ENCODE measurements around the gene ADORA3.

DNA sequence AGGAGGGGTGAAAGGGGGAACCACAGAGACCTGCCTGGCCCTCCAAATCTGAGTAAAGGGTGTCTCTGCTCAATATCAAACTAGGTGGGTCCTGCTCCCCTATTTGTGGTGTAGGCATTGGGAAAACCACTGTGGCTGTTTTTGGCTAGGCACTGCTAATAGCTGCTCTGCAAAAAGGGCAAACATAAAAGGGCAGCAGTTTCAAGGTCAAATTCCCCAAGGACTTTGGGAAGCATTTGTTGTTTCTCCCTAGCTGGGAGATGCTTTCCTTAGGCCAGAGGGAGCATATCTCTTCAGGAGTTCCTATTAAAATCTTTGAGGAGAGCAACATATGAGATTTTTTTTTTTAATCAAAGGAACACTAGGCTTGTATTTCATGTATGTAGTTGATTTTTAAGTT, 27.2 kb downstream of the ADORA3 start:
- TF ChIP-seq, protein P1, sequence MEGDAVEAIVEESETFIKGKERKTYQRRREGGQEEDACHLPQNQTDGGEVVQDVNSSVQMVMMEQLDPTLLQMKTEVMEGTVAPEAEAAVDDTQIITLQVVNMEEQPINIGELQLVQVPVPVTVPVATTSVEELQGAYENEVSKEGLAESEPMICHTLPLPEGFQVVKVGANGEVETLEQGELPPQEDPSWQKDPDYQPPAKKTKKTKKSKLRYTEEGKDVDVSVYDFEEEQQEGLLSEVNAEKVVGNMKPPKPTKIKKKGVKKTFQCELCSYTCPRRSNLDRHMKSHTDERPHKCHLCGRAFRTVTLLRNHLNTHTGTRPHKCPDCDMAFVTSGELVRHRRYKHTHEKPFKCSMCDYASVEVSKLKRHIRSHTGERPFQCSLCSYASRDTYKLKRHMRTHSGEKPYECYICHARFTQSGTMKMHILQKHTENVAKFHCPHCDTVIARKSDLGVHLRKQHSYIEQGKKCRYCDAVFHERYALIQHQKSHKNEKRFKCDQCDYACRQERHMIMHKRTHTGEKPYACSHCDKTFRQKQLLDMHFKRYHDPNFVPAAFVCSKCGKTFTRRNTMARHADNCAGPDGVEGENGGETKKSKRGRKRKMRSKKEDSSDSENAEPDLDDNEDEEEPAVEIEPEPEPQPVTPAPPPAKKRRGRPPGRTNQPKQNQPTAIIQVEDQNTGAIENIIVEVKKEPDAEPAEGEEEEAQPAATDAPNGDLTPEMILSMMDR (IDR thresholded peaks at IDR 0.05; ENCODE audit: low read depth, low read length) = no peak
- TF ChIP-seq POLR2A (IDR thresholded peaks at IDR 0.05; ENCODE audit: extremely low read depth, insufficient read length) = no peak
- TF ChIP-seq, protein P2, sequence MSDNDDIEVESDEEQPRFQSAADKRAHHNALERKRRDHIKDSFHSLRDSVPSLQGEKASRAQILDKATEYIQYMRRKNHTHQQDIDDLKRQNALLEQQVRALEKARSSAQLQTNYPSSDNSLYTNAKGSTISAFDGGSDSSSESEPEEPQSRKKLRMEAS (IDR thresholded peaks at IDR 0.05; ENCODE audit: low read depth, low read length) = no peak
- TF ChIP-seq MYC (IDR thresholded peaks at IDR 0.05; ENCODE audit: low read depth, low read length) = no peak

Data from NB4 (cell line).